HG03139 (cell line): ENCODE measurements around the gene OR12D2.
"Not testable (repeated sequence)": the region's sequence is repeated elsewhere in the genome, so short reads cannot be mapped to it uniquely, and the experiment has no call there.

Source experiments
- ATAC-seq: cut with Tn5 transposase; IDR thresholded peaks from one replicate; pipeline ENCODE4 v1.9.1; 2021; ENCODE audit not compliant: unreplicated experiment

OR12D2 gene

GRCh38 chr6:29395331-29395730 is at the start of gene OR12D2:
TSS of gene OR12D2 (plus strand) at chr6:29395631. CDS start at chr6:29396700, 1,069 bp downstream.
- ATAC-seq = no peak

GRCh38 chr6:29349348-29349747 is 46.1 kb upstream of the OR12D2 start:
- not testable (repeated sequence) for ATAC-seq

- ATAC-seq = no peak
These were observed 40.5 kb upstream of the OR12D2 start for GRCh38 chr6:29354980-29355379.

- no peak for ATAC-seq
These were observed 39.8 kb upstream of the OR12D2 start for GRCh38 chr6:29355603-29356002.

GRCh38 chr6:29368765-29369164 is 26.7 kb upstream of the OR12D2 start, which contains the start of gene OR5V1:
TSS of gene OR5V1 (minus strand) at chr6:29368865. CDS start at chr6:29356195, 12,670 bp downstream.
- no peak for ATAC-seq

- ATAC-seq = no peak
These were observed 20.2 kb upstream of the OR12D2 start, which contains the start of gene OR12D3 for GRCh38 chr6:29375191-29375590. TSS of gene OR12D3 (minus strand) at chr6:29375291. CDS start at chr6:29375287, 4 bp downstream.

GRCh38 chr6:29376003-29376402 is 19.4 kb upstream of the OR12D2 start:
- no peak for ATAC-seq

GRCh38 chr6:29388533-29388932 is 6.9 kb upstream of the OR12D2 start:
- ATAC-seq = no peak

GRCh38 chr6:29399525-29399924 is 4.1 kb downstream of the OR12D2 start:
- no peak for ATAC-seq

- ATAC-seq = no peak
These were observed 8.4 kb downstream of the OR12D2 start for GRCh38 chr6:29403801-29404200.

GRCh38 chr6:29414588-29414987 is 19.2 kb downstream of the OR12D2 start, which contains the start of gene OR12D1:
TSS of gene OR12D1 (plus strand) at chr6:29414928.
- ATAC-seq = no peak

- no peak for ATAC-seq
These were observed 24.1 kb downstream of the OR12D2 start for GRCh38 chr6:29419516-29419915.

GRCh38 chr6:29424168-29424567 is 28.7 kb downstream of the OR12D2 start:
- no peak for ATAC-seq

- no peak for ATAC-seq
These were observed 29.1 kb downstream of the OR12D2 start for GRCh38 chr6:29424575-29424974.

GRCh38 chr6:29425075-29425474 is 29.6 kb downstream of the OR12D2 start:
- no peak for ATAC-seq

GRCh38 chr6:29426654-29427053 is 31.2 kb downstream of the OR12D2 start:
- ATAC-seq = no peak

GRCh38 chr6:29436730-29437129 is 41.3 kb downstream of the OR12D2 start:
- not testable (repeated sequence) for ATAC-seq

- no peak for ATAC-seq
These were observed 43.6 kb downstream of the OR12D2 start, which contains the start of gene OR10C1 for GRCh38 chr6:29439006-29439405. TSS of gene OR10C1 (plus strand) at chr6:29439306. CDS start at chr6:29440016, 710 bp downstream.

GRCh38 chr6:29442719-29443118 is 47.3 kb downstream of the OR12D2 start:
- ATAC-seq = no peak

- not testable (repeated sequence) for ATAC-seq
These were observed 48.6 kb downstream of the OR12D2 start for GRCh38 chr6:29444031-29444430.
